GM23338 (cell line): ENCODE measurements around the gene HMGB4. TPM values are rescaled to one million over a fixed set of nuclear protein-coding genes. Genes with fewer than 3 reads are reported as not detected.

Experiments
- ATAC-seq: fragments of 200-7000 bp; cut with Tn5 transposase; 3 replicates; pipeline ENCODE4 v1.9.1; 2020
- DNase-seq: peaks from one replicate; pipeline ENCODE4 v3.0.0-alpha.2; 2015; ENCODE audit warnings: low spot score
- H2AFZ ChIP-seq: fragments of 200-600 bp; sonication (generic); 2 replicates; pipeline ENCODE4 v1.8.0; 2016; ENCODE audit warnings: antibody characterized with exemption, mild to moderate bottlenecking, moderate library complexity
- H3F3A ChIP-seq: fragments of 200-600 bp; sonication (generic); replicated peaks from 2 replicates; pipeline ENCODE4 v1.8.0; 2017; ENCODE audit warnings: antibody characterized with exemption, mixed run types, low read depth
- H3K27ac ChIP-seq: fragments of 200-600 bp; sonication (generic); 2 replicates; pipeline ENCODE4 v1.6.1; 2016; ENCODE audit warnings: low read depth
- H3K27me3 ChIP-seq: fragments of 200-600 bp; sonication (generic); 2 replicates; pipeline ENCODE4 v1.8.0; 2016; ENCODE audit warnings: mild to moderate bottlenecking, mixed run types, moderate library complexity; ENCODE audit not compliant: insufficient read depth
- H3K36me3 ChIP-seq: fragments of 200-600 bp; sonication (generic); 2 replicates; pipeline ENCODE4 v1.8.0; 2016; ENCODE audit warnings: mild to moderate bottlenecking; ENCODE audit not compliant: insufficient read depth
- H3K4me1 ChIP-seq: fragments of 200-600 bp; sonication (generic); 2 replicates; pipeline ENCODE4 v1.8.0; 2016; ENCODE audit warnings: mild to moderate bottlenecking, moderate library complexity; ENCODE audit not compliant: insufficient read depth
- H3K4me2 ChIP-seq: fragments of 200-600 bp; sonication (generic); 2 replicates; pipeline ENCODE4 v1.7.1; 2017; ENCODE audit warnings: mixed run types
- H3K4me3 ChIP-seq: fragments of 200-600 bp; sonication (generic); 2 replicates; pipeline ENCODE4 v1.6.1; 2016; ENCODE audit warnings: mixed run types
- H3K79me2 ChIP-seq: fragments of 200-600 bp; sonication (generic); replicated peaks from 2 replicates; pipeline ENCODE4 v1.8.0; 2017; ENCODE audit warnings: mild to moderate bottlenecking; ENCODE audit not compliant: insufficient read depth
- H3K9me2 ChIP-seq: fragments of 200-600 bp; sonication (generic); 2 replicates; pipeline ENCODE4 v1.8.0; 2017; ENCODE audit not compliant: insufficient read depth
- H4K20me1 ChIP-seq: fragments of 200-600 bp; sonication (generic); replicated peaks from 2 replicates; pipeline ENCODE4 v1.8.0; 2017; ENCODE audit warnings: mild to moderate bottlenecking; ENCODE audit not compliant: insufficient read depth
- H3K27ac Mint-ChIP-seq: 2 replicates; pipeline ENCODE4 v1.8.0; 2020; ENCODE audit warnings: inconsistent platforms, mild to moderate bottlenecking, moderate library complexity, mixed read lengths
- H3K27me3 Mint-ChIP-seq: 3 replicates; pipeline ENCODE4 v1.8.0; 2022; ENCODE audit warnings: low read depth, mild to moderate bottlenecking, moderate library complexity, mixed read lengths, inconsistent platforms; ENCODE audit not compliant: insufficient read depth, poor library complexity
- H3K36me3 Mint-ChIP-seq: 3 replicates; pipeline ENCODE4 v1.8.0; 2021; ENCODE audit warnings: low read depth, mild to moderate bottlenecking, inconsistent platforms, moderate library complexity, mixed read lengths
- H3K4me1 Mint-ChIP-seq: 3 replicates; pipeline ENCODE4 v1.8.0; 2020; ENCODE audit warnings: mild to moderate bottlenecking, inconsistent platforms, mixed read lengths
- H3K4me3 Mint-ChIP-seq: 3 replicates; pipeline ENCODE4 v1.8.0; 2021; ENCODE audit warnings: moderate library complexity, mild to moderate bottlenecking, inconsistent platforms, mixed read lengths
- H3K9me3 Mint-ChIP-seq: 3 replicates; pipeline ENCODE4 v1.8.0; 2020; ENCODE audit warnings: moderate library complexity, mild to moderate bottlenecking, inconsistent platforms, mixed read lengths
- CTCF ChIP-seq, 2 experiments: fragments of 200-600 bp in 1 of 2; sonication (generic) in 1 of 2; conservative IDR thresholded peaks; 2 replicates each; pipeline versions ENCODE4 v1.5.1 to v1.6.1; 2016 to 2017; ENCODE audit warnings: antibody characterized with exemption in 2 of 2, low read depth in 2 of 2, mild to moderate bottlenecking in 2 of 2, moderate library complexity in 1 of 2
- ETS1 ChIP-seq: IDR thresholded peaks from 2 replicates; pipeline ENCODE4 v1.6.1; 2016; ENCODE audit warnings: antibody characterized with exemption
- EZH2phosphoT487 ChIP-seq: fragments of 200-600 bp; sonication (generic); IDR thresholded peaks from one replicate; pipeline ENCODE4 v1.8.1; 2018; ENCODE audit warnings: antibody characterized with exemption; ENCODE audit not compliant: unreplicated experiment
- JUNB ChIP-seq: IDR thresholded peaks from one replicate; pipeline ENCODE4 v1.6.1; 2016; ENCODE audit warnings: antibody characterized with exemption; ENCODE audit not compliant: unreplicated experiment
- NANOG ChIP-seq: IDR thresholded peaks from 2 replicates; pipeline ENCODE4 v1.6.1; 2016; ENCODE audit warnings: antibody characterized with exemption, borderline replicate concordance
- POLR2AphosphoS5 ChIP-seq: IDR thresholded peaks from 2 replicates; pipeline ENCODE4 v1.6.1; 2016; ENCODE audit warnings: antibody characterized with exemption, low read depth
- REST ChIP-seq: IDR thresholded peaks from one replicate; pipeline ENCODE4 v1.6.1; 2018; ENCODE audit warnings: antibody characterized with exemption; ENCODE audit not compliant: unreplicated experiment
- STAT1 ChIP-seq: IDR thresholded peaks from one replicate; pipeline ENCODE4 v1.6.1; 2016; ENCODE audit warnings: antibody characterized with exemption; ENCODE audit not compliant: unreplicated experiment
- ZNF114 ChIP-seq: fragments of 250-450 bp; sonication (Bioruptor Pico); IDR thresholded peaks from 2 replicates; pipeline ENCODE4 v1.5.0; 2020; ENCODE audit warnings: mild to moderate bottlenecking, moderate library complexity
- polyA plus RNA-seq: library from polyadenylated mRNA; unstranded; fragments of >200 nt; fragmentation: Nextera tagmentation; extraction: Ambion mirVana; gene quantifications from 2 replicates; pipeline ENCODE4 v1.2.1, GENCODE V29; 2016
- total RNA-seq: library from RNA; depleted of rRNA; stranded (reverse); fragments of >200 nt; shearing (Covaris generic); gene quantifications from 2 replicates; pipeline ENCODE4 v1.2.3, GENCODE V29; 2014

The HMGB4 gene
- total and polyA plus RNA-seq, 2 experiments from 2014 or later, result not detected

- no peak for TF ChIP-seq ETS1
Measured at GRCh38 chr1:33872275-33872674, 8.4 kb downstream of the HMGB4 start (continued).

GRCh38 chr1:33872683-33873082 is 8.8 kb downstream of the HMGB4 start:
- Mint-ChIP-seq H3K36me3 (peaks cover 19% of the 10 kb centered on the region), H3K4me3 (no peak overlapping the region), H3K9me3 (peaks cover 4% of the 10 kb centered on the region), H3K27ac (no peak overlapping the region), H3K4me1 (peaks cover 8% of the 10 kb centered on the region), H3K27me3 (peaks cover 5% of the 10 kb centered on the region)
- H2AFZ ChIP-seq, result no peak overlapping the region
- H3F3A ChIP-seq, result no peaks in the 10 kb centered on the region
- ATAC-seq (no peak), DNase-seq (no peak)
- no peaks in the 10 kb centered on the region for H3K36me3 ChIP-seq
- H3K4me1 ChIP-seq, result peaks cover 8% of the 10 kb centered on the region; the same call in 1 of the 2 replicates
- H3K27ac ChIP-seq, result no peak overlapping the region
- TF ChIP-seq ZNF114 (CRISPR knock-in tag), result no peak
- TF ChIP-seq REST, result no peak
- no peak for TF ChIP-seq EZH2phosphoT487
- no peak for TF ChIP-seq STAT1
- no peak for TF ChIP-seq ETS1
- TF ChIP-seq NANOG, result no peak
- TF ChIP-seq JUNB, result no peak
- no peak for TF ChIP-seq POLR2AphosphoS5
- no peak for TF ChIP-seq CTCF (conservative IDR thresholded peaks at IDR 0.05; ENCODE audit: low read depth in 2 of 2)
- H3K9me2 ChIP-seq, result peaks cover 5% of the 10 kb centered on the region
- no peak overlapping the region for H3K4me3 ChIP-seq
- no peaks in the 10 kb centered on the region; the same call in 1 of the 2 replicates for H4K20me1 ChIP-seq
- no peaks in the 10 kb centered on the region for H3K79me2 ChIP-seq
- no peak overlapping the region for H3K4me2 ChIP-seq
- no peaks in the 10 kb centered on the region for H3K27me3 ChIP-seq
